NCI-H128 (cell line): ENCODE measurements around the gene TRAM2.

Source experiments
- DNase-seq: peaks from one replicate; lab custom pipeline; 2025; ENCODE audit not compliant: unreplicated experiment; lab: John Stamatoyannopoulos, UW

The TRAM2 gene

DNA sequence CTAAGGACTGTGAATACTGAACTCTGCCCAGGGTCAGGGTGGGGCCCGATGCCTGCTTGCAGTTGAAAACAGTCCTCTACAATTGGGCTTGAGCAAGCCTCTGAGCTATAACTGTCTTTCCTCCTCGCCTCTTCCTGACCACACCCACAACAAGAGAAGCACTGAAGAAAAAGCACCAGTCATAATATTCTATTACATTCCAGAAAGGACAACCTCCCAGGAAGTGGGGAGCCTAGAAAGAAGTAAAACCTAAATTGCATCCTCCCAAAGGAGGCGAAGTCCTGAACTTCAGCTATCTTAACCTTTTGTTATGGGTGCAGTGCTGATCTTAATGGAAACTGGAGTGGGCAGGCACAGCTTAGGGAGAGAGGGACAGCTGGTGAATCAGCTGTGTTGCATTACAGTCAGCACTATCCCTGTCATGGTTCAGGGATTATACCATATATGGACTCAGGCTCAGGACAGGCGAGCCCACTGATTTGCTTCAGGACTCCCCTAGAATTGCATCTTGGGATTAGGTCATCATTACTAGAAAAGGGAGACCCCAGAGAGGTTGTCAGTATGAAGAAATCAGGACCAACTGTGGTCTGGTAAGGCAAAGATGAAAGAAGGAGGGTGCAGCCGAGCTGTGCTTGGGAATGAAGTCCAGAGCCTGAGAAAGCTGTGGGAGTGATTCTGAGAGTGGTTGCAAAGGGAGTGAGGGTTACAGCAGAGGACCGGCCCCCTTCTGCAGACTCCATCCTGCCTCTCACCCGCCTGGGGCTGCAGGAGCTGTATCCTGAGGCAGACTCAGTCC lies 18.3 kb upstream of the TRAM2 start:
- no peak for DNase-seq

DNA sequence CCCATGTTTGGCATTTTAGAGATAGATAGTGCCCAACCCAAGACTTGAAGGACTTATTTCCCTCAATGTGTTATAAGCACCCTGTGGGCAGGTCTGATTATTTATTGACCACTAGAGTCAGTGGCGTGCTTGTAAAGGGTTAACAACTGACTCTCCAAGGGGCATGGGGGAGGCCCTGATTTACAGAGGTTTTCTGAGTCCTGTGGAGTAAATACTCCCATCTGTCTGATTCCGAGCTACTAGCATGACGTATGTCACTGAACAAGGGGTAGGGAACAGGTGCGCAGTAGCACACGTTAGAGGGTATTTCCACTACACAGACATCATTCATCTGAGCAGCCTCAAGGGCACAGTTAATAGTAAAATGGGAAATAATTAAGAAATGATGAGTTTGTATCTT lies 17.4 kb upstream of the TRAM2 start:
- no peak for DNase-seq

DNA sequence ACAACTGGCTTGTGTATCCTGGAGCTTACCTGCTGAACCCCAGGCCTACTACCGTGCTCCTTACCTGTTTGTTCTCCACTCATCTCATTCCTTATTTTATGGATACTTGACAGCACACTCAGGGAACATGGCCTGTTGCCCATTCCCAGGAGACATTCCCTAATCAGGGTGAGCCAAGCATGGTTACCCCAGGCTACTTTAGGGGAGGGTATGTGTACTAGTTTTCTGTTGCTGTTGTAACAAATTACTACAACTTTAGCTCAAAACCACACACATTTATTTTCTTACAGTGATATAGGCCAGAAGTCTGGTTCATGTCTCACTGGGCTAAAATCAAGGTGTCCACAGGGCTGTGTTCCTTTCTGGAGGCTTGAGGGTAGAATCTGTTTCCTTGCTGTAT lies 15.0 kb upstream of the TRAM2 start:
- DNase-seq = no peak

DNA sequence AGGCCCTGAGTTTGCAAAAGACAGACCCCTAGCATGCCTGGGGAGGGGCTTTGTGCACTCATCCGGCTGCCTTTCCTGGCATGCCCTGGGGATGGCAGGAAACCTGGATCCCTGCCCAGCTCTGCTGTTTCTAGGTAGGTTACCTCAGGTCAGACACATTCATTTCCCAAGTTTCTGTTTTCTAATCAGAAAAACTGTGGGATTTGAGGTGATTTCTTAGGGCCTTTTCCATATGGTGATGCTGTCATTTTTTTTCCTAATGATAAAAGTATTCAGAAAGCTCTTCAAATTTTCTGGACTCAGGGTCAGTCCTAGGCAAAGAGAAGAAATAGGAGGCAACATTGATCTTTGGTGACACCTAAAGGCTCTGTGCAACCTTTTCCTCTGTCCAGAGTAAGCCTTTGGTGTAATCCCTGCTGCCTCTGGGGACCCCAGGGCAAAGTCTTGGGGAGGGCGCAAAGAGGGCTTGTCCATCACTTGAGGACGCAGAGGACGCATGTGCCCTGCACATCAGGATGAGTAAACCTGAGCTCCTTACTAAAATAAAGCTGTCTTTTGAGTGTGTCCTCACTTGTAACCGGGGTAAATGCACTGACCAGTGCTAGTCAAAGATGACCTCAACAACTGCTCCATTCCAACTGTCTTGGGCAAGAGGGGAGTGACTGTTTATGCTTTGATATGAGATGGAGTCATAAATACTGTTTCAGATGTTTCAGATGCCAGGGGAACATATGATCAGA lies 13.5 kb upstream of the TRAM2 start:
- DNase-seq = no peak

DNA sequence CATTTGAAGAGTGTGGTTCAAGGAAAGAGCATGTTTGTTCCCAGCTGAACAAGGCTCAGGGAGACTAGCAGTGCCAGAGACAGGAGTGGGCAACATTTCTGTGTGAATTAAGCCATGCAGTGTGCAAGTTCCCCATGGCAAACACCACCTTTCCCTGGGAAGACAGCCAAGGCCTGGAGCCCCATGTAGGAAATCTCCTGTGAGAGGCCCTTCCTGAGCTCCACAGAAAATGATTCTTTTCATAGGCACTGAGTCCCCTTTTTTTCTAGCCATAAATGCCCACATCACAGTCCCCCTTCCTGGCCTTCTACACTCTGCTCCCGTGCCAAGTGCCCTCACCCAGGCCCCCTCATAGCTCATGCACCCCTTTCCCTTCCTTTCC lies 11.8 kb upstream of the TRAM2 start:
- DNase-seq = no peak

DNA sequence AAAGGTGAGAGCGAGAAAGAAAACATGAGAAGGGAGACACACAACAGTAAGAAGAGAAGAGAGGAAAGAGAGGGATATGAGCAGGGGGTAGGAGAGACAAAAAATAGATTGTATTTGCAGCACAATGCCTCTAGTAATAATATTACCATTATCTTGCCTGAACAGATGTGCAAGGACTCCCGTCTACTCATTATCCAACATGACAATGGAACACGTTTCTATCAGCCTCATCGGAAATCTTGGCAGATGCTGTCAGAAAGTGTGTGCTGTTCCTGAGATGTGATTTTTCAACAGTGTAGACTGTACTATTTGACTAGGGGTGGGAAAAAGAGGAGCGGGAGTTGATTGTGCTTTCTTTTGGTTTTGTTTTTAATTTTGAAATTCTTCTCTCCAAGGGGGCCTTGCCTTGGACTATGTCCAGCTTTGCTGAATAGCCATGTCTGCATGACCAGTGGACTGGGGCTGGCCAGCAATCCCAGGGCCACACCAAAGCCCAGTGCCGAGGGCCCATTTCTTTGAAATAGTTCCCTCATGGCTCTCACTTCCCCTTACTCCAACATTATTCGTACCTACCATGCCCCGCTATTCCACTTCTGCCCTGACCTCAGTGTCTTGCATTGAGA lies 11.3 kb upstream of the TRAM2 start:
- no peak for DNase-seq

DNA sequence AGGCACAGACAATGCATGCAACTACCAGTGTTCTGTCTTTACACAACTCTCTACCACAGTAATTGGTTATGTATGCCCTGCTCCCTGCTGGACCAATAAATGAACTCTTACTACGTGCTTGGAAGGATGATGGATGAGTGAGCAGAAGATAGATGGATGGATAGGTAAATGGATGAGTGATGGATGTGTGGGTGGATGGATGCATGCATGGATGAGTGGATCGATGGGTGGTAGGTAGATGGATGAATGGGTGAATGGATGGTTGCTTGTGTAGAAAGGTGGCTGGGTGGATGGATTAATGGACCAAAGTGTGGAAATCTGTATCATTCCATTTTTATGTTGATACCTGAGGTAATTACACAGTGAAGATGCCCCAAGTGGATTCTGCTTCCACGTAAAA lies 10.1 kb upstream of the TRAM2 start:
- DNase-seq = no peak

DNA sequence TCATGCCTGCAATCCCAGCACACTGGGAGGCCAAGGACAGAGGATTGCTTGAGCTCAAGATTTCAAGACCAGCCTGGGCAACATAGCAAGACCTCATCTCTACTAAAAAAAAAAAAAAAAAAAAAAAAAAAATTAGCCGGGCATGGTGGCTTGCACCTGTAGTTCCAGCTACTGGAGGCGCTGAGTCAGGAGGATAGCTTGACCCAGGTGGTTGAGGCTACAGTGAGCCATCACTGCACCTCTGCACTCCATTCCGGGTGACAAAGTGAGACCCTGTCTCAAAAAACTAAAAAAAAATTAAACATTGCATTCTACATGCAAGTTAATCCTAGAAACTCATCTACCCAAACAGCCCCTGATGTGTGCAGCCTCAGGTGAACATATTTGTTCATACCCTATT lies 7.3 kb upstream of the TRAM2 start:
- no peak for DNase-seq

DNA sequence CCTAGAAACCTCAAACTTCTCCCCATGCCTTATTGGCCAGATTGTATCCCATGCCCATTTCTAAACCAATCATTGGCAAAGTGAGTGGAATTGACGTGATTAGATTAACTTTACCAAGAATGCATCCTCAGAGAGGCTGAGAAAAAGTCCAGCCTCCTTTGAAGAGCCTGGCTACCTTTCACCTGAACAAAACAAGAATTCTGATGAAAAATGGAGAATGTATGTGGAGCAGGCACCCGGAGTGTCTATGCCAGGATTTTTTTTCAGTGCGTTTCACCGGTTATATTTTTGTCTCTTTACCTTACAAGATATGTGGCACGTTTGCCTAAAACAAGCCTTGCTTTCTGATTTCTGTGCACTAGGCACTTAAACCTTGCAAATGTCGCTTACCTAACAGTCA lies 6.1 kb upstream of the TRAM2 start:
- no peak for DNase-seq

DNA sequence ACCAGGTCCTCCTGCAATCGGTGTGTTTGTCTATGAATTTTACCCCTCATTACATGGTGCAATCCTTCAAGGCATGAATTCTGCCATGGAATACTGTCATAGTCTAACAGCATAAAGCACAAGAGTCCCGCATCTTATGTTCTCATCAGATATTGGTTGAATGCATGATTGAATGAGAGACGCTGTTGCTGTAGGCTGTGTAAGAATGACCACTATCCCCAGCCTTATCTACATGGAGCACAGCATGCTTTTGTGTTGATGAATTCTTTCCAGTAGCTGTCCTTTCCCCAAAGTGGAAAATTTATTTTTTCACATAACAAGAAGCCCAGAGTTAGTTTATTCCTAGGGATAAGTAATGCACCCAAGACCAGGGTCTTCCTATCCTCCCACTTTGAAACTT lies 5.6 kb upstream of the TRAM2 start:
- DNase-seq = no peak

DNA sequence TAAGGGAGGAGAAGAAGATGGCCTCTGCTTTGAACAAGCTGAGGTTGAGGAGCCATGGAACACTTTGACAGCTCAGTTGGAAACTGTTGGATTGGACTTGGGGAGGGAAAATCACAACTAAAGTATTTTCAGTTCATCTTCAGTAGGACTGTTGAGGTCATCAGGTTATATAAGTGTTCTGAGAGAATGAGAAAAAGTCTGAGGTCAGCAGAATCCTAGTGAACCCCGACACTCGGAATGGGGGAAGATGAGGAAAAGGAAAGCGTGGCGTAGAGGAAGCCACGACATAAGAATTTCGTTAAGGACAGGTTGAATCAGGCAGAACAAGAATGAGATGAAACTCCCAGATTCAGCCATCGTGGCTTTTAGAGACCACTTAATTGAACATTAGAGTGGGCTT lies 4.0 kb upstream of the TRAM2 start:
- no peak for DNase-seq

DNA sequence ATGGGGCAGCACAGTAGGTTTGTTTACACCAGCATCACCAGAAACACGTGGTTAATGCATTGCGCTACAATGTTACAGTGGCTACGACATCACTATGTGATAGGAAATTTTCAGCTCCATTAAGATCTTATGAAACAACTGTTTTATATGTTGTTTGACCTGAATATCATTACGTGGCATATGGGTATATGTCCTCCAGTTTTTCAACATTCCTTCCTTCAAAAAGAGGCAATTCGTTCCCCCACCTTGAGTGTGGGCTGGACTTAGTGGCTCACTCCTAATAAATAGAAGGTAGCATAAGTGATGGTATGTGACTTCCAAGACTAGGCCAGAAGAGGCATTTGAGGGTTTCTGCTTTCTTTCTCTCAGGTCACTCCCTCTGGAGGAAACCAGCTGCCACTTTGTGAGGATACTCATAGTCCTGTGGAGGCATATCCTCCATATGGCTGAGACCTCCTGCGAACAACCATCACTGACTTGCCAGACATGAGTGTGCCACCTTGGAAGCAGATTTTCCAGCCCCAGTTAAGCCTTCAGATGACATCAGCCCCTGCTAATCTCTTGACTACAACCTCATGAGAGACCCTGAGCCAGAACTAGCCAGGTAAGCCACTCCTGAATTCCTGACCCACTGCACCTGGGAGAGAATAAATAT lies 2.3 kb upstream of the TRAM2 start:
- no peak for DNase-seq

DNA sequence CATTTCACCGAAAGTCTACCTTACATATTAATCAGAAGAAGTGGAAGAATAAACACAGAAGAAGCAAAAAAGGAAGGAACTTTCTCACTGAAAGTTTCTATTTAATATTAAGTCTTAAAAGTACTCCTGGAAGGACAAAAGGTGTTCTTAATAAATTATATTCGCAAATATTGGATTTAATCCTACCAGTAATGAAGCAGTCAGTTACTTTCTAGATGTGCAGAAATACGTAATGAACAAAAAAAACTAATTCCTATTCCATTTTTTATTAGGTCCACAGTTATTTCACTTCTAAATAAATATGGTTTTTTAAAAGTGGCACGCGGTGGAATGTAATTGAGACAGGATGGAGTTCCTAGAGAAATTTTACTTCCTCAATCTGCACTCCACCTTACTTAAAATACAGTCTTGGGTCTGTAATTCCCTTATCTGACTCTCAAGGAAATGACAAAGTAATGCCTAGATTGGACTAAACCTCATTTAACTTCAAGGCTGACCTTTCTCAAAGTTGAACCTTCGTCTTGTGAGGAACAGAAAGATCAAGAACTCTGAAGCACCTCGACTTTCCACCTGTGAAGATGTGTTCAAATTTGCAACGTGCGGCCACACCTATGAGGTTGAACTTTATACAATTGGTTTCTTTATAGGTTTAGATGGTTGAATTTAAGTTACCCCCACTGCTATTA lies 1.1 kb upstream of the TRAM2 start:
- no peak for DNase-seq

DNA sequence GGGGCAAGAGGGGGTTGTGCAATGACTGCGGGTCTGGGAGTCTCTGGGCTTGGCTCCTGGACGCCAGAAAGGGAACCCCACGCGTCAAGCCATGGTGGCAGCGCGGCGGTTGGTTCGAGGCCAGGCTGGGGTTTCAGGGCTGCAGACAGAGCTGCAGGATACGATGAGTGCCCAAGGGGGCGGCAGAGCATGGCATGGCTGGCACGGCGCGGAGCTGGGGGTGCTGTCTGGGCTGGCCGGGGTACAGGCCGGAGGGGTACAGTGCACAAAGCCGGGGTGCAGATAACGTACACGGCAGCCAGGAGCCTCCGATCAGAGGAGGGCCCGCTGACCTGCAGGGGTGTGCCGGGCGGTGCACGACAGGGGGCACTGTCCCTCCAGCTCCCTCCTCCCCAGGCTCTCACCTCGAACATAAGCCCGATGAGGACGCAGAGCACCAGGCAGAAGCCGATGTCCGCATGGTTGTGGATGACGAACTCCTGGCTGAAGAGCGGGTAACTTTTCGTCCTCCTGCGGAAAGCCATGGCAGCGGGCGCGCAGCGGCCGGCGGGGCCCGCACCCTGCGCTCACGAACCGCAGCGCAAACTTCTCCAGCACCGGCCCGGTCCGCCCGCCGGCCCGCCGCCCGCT lies 353 bp downstream of the TRAM2 start:
- no peak for DNase-seq

DNA sequence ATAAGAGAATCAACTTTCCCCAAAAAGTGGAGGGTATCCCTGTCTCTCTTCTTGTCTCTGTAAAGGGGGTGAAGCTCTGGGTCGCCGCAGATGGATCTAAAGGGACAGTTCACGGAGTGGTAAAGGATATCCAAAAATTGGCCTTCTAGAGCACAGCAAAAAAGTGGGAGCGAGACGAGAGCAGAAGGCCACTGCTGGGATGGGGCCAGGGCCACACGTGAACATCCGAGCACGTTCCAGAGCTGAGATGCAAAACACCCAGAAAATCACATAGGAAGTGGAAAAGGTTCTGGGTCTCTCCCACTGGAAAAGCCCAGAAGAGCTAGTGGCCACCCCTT lies 837 bp downstream of the TRAM2 start:
- DNase-seq = no peak

DNA sequence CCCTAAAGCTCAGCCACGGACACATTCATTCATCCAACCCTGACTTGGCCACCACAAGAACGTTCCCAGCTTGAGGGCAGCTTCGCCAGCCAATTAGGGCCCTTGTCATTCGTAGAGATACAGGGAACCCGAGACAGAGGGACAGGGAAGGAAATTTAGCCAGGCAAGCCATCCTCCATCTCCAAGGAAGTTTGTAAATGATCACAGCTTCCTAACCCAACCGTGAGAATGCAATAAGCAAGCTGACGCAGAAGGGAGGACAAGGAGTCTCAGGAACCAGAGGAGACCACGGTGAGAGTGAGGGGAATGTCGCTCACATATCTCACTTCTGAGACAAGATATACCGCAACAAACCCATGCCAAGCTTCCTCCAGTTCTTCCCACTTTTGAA lies 1.4 kb downstream of the TRAM2 start:
- no peak for DNase-seq

DNA sequence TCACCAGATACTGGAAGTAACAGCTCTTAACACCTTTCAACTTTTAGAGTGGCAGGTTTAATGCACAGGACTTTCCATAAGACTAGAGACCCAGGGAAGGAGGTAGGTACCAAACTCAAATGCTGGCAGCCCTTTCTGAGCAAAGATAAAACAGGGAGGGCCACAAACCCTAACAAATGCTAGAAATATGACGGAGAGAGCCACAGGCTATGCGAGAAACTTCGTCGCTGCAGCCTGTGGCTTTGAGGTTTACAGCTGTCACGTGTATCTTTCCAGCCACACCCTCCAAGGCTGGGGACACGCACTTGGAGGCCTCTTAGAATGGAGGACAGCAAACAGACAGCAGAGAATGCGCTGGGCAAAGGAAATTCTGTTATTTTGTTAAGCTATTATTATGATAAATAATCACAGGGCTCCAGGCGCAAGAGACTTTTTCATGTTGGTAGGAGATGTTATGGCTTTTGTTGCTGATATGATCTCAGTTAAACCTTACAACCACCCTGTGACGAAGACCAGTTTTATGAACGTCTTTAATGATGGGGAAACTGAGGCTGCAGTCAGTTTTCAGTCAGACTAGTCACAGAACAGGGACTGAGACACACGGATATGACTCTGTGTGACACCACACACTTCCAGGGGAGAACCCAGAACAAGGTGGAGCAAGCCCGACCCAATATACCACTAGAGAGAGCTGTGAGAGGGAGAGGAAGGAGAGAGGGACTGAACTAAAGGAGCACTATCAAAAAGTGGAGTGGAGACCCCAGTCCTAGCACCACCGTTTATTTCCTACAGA lies 2.0 kb downstream of the TRAM2 start:
- DNase-seq = no peak

DNA sequence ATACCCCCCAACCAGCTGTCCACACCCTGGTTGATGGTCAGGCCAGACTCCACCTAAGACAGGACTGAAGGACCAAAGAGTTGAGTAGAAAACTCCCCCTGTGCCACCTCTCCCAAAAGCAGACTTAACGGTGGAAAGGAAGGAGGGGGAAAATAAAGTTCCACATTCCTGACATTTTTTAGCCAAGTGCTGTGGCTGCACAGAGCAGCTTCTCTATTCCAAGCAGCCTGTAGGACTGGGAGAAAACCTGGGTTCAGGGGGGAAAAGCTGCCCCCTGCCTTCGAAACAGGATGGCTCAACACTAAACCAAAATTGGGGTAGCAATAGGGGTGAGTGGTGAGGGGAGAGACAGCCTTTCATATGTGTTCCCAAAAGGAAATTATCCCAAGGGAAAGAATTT lies 3.6 kb downstream of the TRAM2 start:
- DNase-seq = no peak

DNA sequence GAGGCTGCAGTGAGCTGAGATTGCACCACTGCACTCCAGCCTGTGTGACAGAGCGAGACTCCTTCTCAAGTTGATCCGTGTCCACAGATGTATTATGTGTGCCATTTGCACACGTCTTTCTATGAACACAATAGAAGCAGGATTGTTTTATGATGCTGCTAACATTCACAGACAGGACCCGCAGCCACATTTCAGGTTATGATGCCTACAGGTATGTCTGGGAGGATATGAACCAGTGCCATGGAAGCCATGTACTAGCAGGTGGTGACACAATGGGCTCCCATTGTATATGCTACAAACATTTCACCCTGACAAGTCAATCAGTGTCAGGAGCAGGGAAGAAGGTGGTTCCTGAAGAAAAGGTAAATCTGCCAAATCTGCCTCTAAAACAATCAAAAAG lies 4.3 kb downstream of the TRAM2 start:
- DNase-seq = no peak

DNA sequence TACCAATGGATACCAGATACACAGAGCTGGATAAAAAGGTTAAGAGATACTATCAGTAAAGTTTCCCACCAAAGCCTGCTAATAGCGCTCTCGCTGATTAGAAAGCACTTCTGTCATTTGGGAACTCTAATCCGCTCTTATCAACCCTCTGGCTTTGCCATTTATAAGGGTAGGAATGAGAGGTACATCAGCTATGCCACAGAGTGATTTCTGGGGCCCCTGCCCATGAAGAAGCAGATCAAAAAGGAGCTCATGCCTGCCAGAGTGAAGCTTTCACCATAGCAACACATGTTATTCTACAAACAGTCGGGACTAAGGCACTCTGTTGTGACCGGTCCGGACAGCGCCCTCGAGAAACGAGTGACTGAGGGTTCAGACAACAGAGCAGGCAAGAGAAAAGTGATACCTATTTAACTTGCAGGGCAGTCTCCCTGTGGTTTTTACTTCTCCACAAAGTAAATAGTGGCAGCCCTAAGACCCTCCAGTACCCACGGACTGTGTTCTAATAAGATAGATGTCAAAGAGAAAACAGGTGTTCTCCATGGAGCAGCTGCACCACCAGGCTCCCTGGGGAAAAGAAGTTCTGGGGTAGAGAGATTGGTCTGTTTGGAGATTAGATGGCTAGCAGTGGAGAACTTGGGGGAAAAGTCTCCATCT lies 5.6 kb downstream of the TRAM2 start:
- DNase-seq = no peak
